ENCODE data around the gene CFAP99.

DNA sequence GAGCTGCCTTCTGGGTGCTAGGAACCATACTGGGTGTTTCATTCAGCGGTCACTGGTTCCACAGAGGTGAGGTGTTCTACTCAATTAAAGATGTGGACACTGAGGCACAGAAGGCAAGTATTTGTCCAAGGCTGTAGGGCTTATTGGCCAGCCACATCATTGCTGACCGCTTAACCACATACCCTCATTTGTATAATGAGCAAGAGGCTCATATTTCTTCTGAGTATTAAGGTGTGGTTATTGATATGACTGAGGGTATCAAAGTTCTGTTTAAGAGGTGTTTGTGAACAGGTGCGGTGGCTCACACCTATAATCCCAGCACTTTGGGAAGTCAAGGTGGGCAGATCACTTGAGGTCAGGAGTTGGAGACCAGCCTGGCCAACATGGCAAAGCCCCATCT lies 64.5 kb downstream of the CFAP99 start:
- no peak for TF ChIP-seq POLR2AphosphoS5 (IDR thresholded peaks at IDR 0.05; ENCODE audit: low read depth)
- TF ChIP-seq, protein P1, sequence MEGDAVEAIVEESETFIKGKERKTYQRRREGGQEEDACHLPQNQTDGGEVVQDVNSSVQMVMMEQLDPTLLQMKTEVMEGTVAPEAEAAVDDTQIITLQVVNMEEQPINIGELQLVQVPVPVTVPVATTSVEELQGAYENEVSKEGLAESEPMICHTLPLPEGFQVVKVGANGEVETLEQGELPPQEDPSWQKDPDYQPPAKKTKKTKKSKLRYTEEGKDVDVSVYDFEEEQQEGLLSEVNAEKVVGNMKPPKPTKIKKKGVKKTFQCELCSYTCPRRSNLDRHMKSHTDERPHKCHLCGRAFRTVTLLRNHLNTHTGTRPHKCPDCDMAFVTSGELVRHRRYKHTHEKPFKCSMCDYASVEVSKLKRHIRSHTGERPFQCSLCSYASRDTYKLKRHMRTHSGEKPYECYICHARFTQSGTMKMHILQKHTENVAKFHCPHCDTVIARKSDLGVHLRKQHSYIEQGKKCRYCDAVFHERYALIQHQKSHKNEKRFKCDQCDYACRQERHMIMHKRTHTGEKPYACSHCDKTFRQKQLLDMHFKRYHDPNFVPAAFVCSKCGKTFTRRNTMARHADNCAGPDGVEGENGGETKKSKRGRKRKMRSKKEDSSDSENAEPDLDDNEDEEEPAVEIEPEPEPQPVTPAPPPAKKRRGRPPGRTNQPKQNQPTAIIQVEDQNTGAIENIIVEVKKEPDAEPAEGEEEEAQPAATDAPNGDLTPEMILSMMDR (conservative IDR thresholded peaks at IDR 0.05; ENCODE audit: low read depth in 2 of 2): no peak
- TF ChIP-seq NANOG (IDR thresholded peaks at IDR 0.05; ENCODE audit: borderline replicate concordance): no peak
- no peak for TF ChIP-seq REST (IDR thresholded peaks at IDR 0.05; ENCODE audit: unreplicated experiment)

Data from GM23338 (cell line).